HL-60 (cell line): ENCODE results near the gene ASAP3.

ENCODE experiments used
- DNase-seq, 2 experiments: peaks; one replicate each; pipeline ENCODE4 v3.0.0-alpha.2; 2010 to 2020; ENCODE audit warnings: low read depth in 1 of 2, low spot score in 1 of 2
- H3K27ac ChIP-seq: fragments of 250-450 bp; sonication (Bioruptor Pico); replicated peaks from 2 replicates; pipeline ENCODE4 v1.5.1; 2020; ENCODE audit warnings: mild to moderate bottlenecking, moderate library complexity
- H3K27me3 ChIP-seq: fragments of 250-450 bp; sonication (Bioruptor Pico); 2 replicates; pipeline ENCODE4 v1.5.1; 2021; ENCODE audit warnings: mild to moderate bottlenecking, moderate library complexity; ENCODE audit not compliant: insufficient read depth, poor library complexity, severe bottlenecking
- H3K4me3 ChIP-seq: replicated peaks from 2 replicates; pipeline ENCODE4 v1.5.1; 2011; ENCODE audit warnings: mild to moderate bottlenecking, control low read depth, low read length; ENCODE audit not compliant: insufficient read depth
- CTCF ChIP-seq: IDR thresholded peaks from one replicate; pipeline ENCODE4 v1.5.1; 2011; ENCODE audit warnings: low read length, control low read depth, inconsistent platforms; ENCODE audit not compliant: insufficient read depth
- GABPA ChIP-seq: IDR thresholded peaks from 2 replicates; pipeline ENCODE4 v1.6.1; 2012; ENCODE audit warnings: low read depth
- POLR2AphosphoS5 ChIP-seq: IDR thresholded peaks from 2 replicates; pipeline ENCODE4 v1.6.1; 2012; ENCODE audit warnings: low read depth
- REST ChIP-seq: IDR thresholded peaks from 2 replicates; pipeline ENCODE4 v1.6.1; 2012; ENCODE audit warnings: low read depth; ENCODE audit not compliant: insufficient replicate concordance
- SPI1 ChIP-seq: IDR thresholded peaks from 2 replicates; pipeline ENCODE4 v1.6.1; 2012; ENCODE audit warnings: low read depth, mild to moderate bottlenecking, borderline replicate concordance

Gene ASAP3

GRCh38 chr1:23399229-23399628 is 84.8 kb downstream of the ASAP3 start:
- Histone ChIP-seq H3K27me3 (no peaks in the 10 kb centered on the region), H3K27ac (no peak overlapping the region), H3K4me3 (no peak overlapping the region)
- DNase-seq: no peak
- no peak for TF ChIP-seq POLR2AphosphoS5
- no peak for TF ChIP-seq SPI1
- TF ChIP-seq GABPA: no peak
- TF ChIP-seq REST: no peak
- no peak for TF ChIP-seq CTCF

GRCh38 chr1:23397908-23398307 is 86.1 kb downstream of the ASAP3 start:
- TF ChIP-seq CTCF (no peak), POLR2AphosphoS5 (no peak), REST (no peak), SPI1 (no peak), GABPA (no peak)
- Histone ChIP-seq H3K4me3 (no peak overlapping the region), H3K27me3 (no peaks in the 10 kb centered on the region), H3K27ac (no peak overlapping the region)
- DNase-seq: no peak

- TF ChIP-seq CTCF (no peak), REST (no peak), GABPA (no peak), POLR2AphosphoS5 (no peak), SPI1 (no peak)
- H3K27ac ChIP-seq: no peak overlapping the region
- DNase-seq: no peak
- H3K27me3 ChIP-seq: no peaks in the 10 kb centered on the region
- no peak overlapping the region for H3K4me3 ChIP-seq
Observed at GRCh38 chr1:23396380-23396779, 87.6 kb downstream of the ASAP3 start.
